Subcutaneous adipose tissue (tissue), 4 donors: Measurements from ENCODE around the gene ZNF248. TPM values are rescaled to one million over a fixed set of nuclear protein-coding genes. Genes with fewer than 3 reads are reported as not detected.

Experiments used
- total RNA-seq, 4 donors: library from RNA; depleted of rRNA; stranded (reverse); fragments of >200 nt; gene quantifications; one replicate each; pipeline ENCODE4 v1.1.0, GENCODE V29; 2016
- TF ChIP-seq, protein P1 (sequence below): fragments of 450-650 bp; IDR thresholded peaks from one replicate; pipeline ENCODE4 v1.5.1; 2016; ENCODE audit warnings: low read depth, mild to moderate bottlenecking, control low read depth, antibody characterized with exemption, moderate library complexity

The ZNF248 gene
- 10 to 100 TPM; 12.6 to 15.8 (median 13.5) TPM for total RNA-seq

DNA sequence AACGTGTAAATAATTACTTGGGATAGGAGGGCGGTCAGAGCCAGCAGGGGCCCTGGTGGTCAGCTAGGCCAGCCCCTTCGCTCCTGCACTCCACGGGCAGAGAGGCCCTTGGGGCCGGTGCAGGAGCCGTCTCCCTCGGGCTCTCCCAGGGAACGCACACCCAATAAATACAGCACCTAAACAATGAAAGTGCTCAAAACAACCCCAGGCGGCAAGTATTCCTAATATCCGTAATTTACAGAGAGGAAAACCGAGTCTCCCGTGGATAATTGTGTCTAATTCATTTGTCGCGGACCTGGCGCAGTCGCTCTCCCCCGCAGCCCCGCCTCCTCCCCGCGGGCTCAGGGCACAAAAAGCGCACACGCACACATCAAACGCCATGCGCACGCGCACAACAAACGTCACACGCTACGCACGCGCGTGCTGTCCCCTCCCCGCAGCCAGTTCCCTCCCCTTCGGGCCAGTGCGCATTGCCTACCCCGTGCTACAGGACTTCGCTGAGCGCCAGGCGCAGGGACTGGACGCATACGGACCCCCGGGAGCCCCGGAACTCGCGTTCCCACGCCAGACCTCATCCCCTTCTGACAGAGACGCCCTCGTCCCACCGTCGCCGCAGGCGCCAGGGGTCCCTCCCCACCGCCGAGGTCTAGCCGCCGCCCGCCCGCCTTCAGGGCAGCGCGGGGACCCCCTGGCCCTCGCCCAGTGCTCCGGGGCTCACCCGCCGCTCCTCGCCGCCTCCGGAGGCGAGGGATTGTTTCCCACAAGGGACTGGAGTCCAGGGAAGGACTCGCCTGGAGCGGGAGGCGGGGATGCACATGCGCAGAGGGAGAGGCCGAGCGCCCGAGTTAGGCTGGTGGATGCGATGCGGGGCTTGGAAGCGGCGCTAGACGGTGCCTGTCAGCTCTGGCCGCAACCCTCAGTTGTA, at the start of gene ZNF248:
Gene ZNF248, minus strand, starts transcription at position 324 of the 925 bp plus-strand sequence. CDS start 1,300 bp downstream, outside the sequence.
- TF ChIP-seq, protein P1, sequence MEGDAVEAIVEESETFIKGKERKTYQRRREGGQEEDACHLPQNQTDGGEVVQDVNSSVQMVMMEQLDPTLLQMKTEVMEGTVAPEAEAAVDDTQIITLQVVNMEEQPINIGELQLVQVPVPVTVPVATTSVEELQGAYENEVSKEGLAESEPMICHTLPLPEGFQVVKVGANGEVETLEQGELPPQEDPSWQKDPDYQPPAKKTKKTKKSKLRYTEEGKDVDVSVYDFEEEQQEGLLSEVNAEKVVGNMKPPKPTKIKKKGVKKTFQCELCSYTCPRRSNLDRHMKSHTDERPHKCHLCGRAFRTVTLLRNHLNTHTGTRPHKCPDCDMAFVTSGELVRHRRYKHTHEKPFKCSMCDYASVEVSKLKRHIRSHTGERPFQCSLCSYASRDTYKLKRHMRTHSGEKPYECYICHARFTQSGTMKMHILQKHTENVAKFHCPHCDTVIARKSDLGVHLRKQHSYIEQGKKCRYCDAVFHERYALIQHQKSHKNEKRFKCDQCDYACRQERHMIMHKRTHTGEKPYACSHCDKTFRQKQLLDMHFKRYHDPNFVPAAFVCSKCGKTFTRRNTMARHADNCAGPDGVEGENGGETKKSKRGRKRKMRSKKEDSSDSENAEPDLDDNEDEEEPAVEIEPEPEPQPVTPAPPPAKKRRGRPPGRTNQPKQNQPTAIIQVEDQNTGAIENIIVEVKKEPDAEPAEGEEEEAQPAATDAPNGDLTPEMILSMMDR: no peak

DNA sequence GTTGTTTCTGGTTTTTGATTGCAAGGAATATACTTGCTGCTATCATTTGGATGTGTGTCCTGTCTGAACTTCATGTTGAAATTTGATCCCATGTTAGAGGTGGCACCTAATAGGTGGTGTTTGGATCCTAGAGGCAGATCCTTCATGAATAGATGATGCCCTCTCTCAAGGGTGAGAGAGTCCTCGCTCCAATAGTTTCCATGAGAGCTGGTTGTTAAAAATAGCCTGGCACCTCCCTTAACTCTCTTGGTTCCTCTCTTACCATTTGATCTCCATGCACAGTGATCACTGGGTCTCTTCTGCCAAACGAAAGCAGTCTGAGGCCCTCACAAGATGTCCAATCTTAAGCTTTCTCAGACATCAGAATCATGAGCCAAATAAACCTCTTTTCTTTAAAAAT, 49.0 kb upstream of the ZNF248 start:
- TF ChIP-seq, protein P1: no peak

DNA sequence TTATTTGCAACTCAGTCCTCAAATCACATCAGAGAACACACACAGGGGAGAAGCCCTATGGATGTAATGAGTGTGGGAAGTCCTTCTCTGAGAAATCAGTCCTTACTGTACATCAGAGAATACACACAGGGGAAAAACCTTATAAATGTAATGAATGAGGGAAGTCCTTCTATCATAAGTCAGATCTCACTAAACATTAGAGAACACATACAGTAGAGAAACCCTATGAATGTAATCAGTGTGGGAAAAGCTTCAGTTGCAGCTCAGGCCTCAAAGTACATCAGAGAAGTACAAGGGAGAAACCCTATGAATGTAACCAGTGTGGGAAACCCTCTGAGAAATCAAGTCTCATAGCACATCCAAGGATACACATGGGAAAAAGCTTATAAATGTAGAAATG, 39.0 kb upstream of the ZNF248 start:
- TF ChIP-seq, protein P1: no peak

DNA sequence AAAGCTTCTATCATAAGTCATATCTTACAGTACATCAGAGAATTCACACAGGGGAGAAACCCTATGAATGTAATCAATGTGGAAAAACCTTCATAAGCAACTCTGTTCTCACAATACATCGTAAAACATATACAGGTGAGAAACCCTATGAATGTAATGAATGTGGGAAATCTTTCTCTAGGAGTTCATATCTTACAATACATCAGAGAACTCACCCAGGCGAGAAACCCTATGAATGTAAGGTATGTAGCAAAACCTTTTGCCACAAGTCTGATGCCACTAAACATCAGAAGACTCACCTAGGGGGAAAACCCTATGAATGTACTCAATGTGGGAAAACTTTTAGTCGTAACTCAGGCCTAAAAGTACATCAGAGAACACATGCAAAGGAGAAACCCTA, 38.3 kb upstream of the ZNF248 start:
- TF ChIP-seq, protein P1: no peak

DNA sequence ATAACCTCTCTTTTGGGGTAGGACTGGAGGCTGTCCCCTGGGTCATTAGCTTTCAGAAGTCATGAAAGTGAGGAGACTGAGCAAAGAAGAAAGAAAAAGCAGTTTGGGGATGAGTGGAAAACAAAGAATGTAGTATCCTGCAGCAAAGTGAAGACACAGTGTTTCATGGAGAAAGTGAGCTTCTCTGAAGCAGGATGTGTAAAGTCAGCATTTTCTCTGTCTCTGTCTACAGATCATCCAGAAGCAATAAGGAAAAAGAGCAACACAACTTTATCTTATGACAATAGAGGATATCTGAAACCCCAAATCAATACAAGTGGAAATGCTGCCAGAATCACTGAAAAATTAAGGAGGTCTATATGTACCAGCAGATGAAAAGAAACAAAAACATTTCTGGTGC, 28.4 kb upstream of the ZNF248 start:
- TF ChIP-seq, protein P1: no peak

DNA sequence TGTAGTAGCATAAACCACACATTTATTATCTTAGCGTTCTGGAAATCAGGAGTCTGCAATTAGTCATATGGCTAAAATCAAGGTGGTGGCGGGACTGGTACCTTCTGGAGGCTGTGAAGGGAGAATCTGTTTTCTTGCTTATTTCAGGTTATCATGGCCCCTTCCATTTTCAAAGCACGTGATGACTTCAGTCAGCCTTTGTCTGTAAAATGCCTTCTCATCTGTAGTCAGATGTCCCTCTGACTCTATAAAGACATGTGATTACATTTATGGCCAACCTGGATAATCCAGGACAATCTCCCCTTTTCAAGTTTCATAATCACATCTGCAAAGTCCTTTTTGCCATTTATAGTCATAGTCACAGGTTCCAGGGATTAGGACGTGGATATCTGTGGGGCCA, 15.5 kb upstream of the ZNF248 start:
- TF ChIP-seq, protein P1: no peak

DNA sequence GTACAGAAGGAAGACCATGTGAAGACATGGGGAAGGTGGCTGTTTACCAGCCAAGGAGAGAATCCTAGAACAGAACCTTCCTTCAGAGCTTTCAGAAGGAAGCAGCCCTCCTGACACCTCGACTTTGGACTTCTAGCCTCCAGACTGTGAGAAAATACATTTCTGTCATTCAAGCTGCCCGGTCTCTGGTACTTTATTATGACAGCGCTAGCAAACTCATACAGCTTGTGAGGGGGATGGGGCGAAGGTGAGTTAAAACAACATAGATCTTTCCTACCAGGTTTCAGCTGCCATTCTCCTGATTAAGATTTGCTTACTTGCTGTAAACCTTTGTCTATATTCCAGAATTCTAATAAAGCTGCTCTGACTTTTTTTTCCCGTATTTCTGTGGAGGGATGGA, 14.9 kb upstream of the ZNF248 start:
- TF ChIP-seq, protein P1: no peak
